ENCODE results near the gene OR51F1. TPM values are rescaled to one million over a fixed set of nuclear protein-coding genes. Genes with fewer than 3 reads are reported as not detected.

The OR51F1 gene
- total and polyA plus RNA-seq, 2 of the 4 experiments (the other 2 are of a cell fraction): not detected

GRCh38 chr11:4797206-4797605 is 27.5 kb upstream of the OR51F1 start:
- Histone ChIP-seq H3K9ac (ENCODE audit: low read depth, low read length) (no peak overlapping the region), H4K8ac (ENCODE audit: low read depth in 2 of 2, low read length in 2 of 2) (no peak overlapping the region), H2AK5ac (ENCODE audit: low read depth, low read length) (no peak overlapping the region), H2AK9ac (replicated peaks; ENCODE audit: low read depth, low read length, poor library complexity) (no peak overlapping the region), H3K4ac (ENCODE audit: low read depth, low read length) (no peak overlapping the region), H3K18ac (ENCODE audit: low read depth, low read length) (no peak overlapping the region), H3K56ac (ENCODE audit: extremely low read depth, insufficient read depth, low read length) (no peak overlapping the region), H3K36me3 (ENCODE audit: control insufficient read depth, insufficient read depth, low read length) (no peaks in the 10 kb centered on the region), H3K4me1 (ENCODE audit: control insufficient read depth, insufficient read depth, low read length) (no peaks in the 10 kb centered on the region), H4K5ac (ENCODE audit: low read depth, low read length) (no peak overlapping the region), H2BK5ac (ENCODE audit: low read depth, low read length, poor library complexity, severe bottlenecking) (no peak overlapping the region), H3K79me1 (ENCODE audit: low read depth in 1 of 2, low read length in 2 of 2) (no peaks in the 10 kb centered on the region), H3K27me3 (ENCODE audit: control insufficient read depth, insufficient read depth, low read length) (no peaks in the 10 kb centered on the region; the same call in 1 of the 2 replicates), H4K91ac (ENCODE audit: insufficient read depth, low read depth, low read length) (no peak overlapping the region), H2AFZ (replicated peaks; ENCODE audit: low read length, poor library complexity) (no peak overlapping the region), H4K20me1 (ENCODE audit: insufficient read depth, low read length) (no peaks in the 10 kb centered on the region), H3K27ac (ENCODE audit: insufficient read depth, low read length) (no peak overlapping the region), H3K4me2 (ENCODE audit: low read depth, low read length) (no peak overlapping the region), H2BK120ac (ENCODE audit: low read depth, low read length) (no peak overlapping the region), H3K23ac (ENCODE audit: low read depth, low read length) (no peak overlapping the region), H2BK20ac (ENCODE audit: low read depth, low read length) (no peak overlapping the region), H3K4me3 (ENCODE audit: insufficient read depth, low read depth, low read length) (no peak overlapping the region), H3K9me1 (ENCODE audit: insufficient read depth, low read length) (no peaks in the 10 kb centered on the region), H3K14ac (replicated peaks; ENCODE audit: low read depth, low read length) (no peak overlapping the region), H3K9me3 (ENCODE audit: control insufficient read depth, insufficient read depth, low read length) (no peaks in the 10 kb centered on the region), H2BK15ac (ENCODE audit: low read depth, low read length) (no peak overlapping the region)
- intact Hi-C loops (cut with micrococcal nuclease): no loop called here
- ChIA-PET CTCF (no interaction called here), POLR2A (ENCODE audit: unreplicated experiment) (no interaction called here)
- no TSS peak for BruUV-seq (replicated peaks)
- TF ChIP-seq CTCF (conservative IDR thresholded peaks at IDR 0.05; ENCODE audit: low read depth, low read length): no peak
- TF ChIP-seq RFX5 (IDR thresholded peaks at IDR 0.05; ENCODE audit: low read depth, low read length): no peak
- TF ChIP-seq MAZ (IDR thresholded peaks at IDR 0.05; ENCODE audit: borderline replicate concordance, low read depth, low read length): no peak
- TF ChIP-seq CEBPB (IDR thresholded peaks at IDR 0.05; ENCODE audit: low read depth, low read length): no peak
- no peak for TF ChIP-seq NFE2L2 (IDR thresholded peaks at IDR 0.05; ENCODE audit: low read depth, low read length)
- TF ChIP-seq SMC3 (IDR thresholded peaks at IDR 0.05; ENCODE audit: low read depth, low read length): no peak
- TF ChIP-seq USF2 (IDR thresholded peaks at IDR 0.05; ENCODE audit: low read depth, low read length): no peak
- TF ChIP-seq MAFK (IDR thresholded peaks at IDR 0.05; ENCODE audit: low read depth, low read length): no peak
- TF ChIP-seq POLR2A (IDR thresholded peaks at IDR 0.05; ENCODE audit: low read depth, low read length): no peak
- no peak for TF ChIP-seq FOS (IDR thresholded peaks at IDR 0.05; ENCODE audit: low read depth, low read length)
- no peak for TF ChIP-seq RAD21 (IDR thresholded peaks at IDR 0.05; ENCODE audit: low read length)
- TF ChIP-seq CHD1 (IDR thresholded peaks at IDR 0.05; ENCODE audit: low read depth, low read length): no peak
- TF ChIP-seq MXI1 (IDR thresholded peaks at IDR 0.05; ENCODE audit: borderline replicate concordance, low read depth, low read length): no peak
- no peak for TF ChIP-seq ELK1 (IDR thresholded peaks at IDR 0.05; ENCODE audit: borderline replicate concordance, low read depth, low read length)
- DNase-seq (no peak), ATAC-seq (ENCODE audit: low read depth) (no peak)
- in situ Hi-C loops (cut with MboI; ENCODE audit: low sequenced_read_pairs): no loop called here
- dilution Hi-C loops (cut with HindIII; ENCODE audit: low sequenced_read_pairs, unreplicated experiment): no loop called here
- no CpG with 5 or more reads among the region's 2 CpGs for WGBS, 2 experiments (ENCODE audit: extremely low coverage in 2 of 2, insufficient read length in 1 of 2)
